PC-3 (cell line): ENCODE data around the gene CRISPLD2.

Source experiments
- EZH2phosphoT487 ChIP-seq: fragments of 300-600 bp; sonication (generic); IDR thresholded peaks from 2 replicates; pipeline ENCODE4 v1.6.1; 2018; ENCODE audit warnings: mild to moderate bottlenecking, antibody characterized with exemption, low read length, borderline replicate concordance
- TF ChIP-seq, protein P1 (sequence below): fragments of 300-600 bp; sonication (generic); conservative IDR thresholded peaks from 2 replicates; pipeline ENCODE4 v1.5.1; 2017; ENCODE audit warnings: antibody characterized with exemption, low read depth, mild to moderate bottlenecking, low read length

DNA sequence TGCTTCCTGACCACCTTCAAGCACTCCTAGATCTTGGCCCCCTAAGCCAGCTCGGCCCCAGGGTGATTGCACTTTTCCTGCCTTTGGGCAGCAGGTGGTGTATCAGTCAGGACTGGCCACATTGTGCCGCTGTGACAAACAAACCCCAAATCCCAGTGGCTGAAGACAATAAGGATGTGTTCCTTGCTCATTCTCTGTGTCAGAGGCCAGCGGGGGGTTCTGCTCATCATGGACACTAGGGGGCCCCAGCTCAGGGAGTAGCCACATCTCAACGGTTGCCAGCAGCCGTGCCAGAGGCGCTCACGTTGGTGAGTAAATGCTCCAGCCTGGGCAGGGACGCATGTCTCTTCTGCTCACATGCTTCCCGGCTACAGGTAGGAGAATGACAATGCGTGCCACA, 131.1 kb downstream of the CRISPLD2 start:
- TF ChIP-seq, protein P1, sequence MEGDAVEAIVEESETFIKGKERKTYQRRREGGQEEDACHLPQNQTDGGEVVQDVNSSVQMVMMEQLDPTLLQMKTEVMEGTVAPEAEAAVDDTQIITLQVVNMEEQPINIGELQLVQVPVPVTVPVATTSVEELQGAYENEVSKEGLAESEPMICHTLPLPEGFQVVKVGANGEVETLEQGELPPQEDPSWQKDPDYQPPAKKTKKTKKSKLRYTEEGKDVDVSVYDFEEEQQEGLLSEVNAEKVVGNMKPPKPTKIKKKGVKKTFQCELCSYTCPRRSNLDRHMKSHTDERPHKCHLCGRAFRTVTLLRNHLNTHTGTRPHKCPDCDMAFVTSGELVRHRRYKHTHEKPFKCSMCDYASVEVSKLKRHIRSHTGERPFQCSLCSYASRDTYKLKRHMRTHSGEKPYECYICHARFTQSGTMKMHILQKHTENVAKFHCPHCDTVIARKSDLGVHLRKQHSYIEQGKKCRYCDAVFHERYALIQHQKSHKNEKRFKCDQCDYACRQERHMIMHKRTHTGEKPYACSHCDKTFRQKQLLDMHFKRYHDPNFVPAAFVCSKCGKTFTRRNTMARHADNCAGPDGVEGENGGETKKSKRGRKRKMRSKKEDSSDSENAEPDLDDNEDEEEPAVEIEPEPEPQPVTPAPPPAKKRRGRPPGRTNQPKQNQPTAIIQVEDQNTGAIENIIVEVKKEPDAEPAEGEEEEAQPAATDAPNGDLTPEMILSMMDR = peak; percentile 58
- no peak for TF ChIP-seq EZH2phosphoT487
